GM21576 (cell line): ENCODE results near the gene YIPF7.

Source experiments
- ATAC-seq: cut with Tn5 transposase; IDR thresholded peaks from one replicate; pipeline ENCODE4 v1.9.1; 2021; ENCODE audit warnings: mild to moderate bottlenecking, moderate library complexity; ENCODE audit not compliant: unreplicated experiment

Gene YIPF7

GRCh38 chr4:44651425-44651824 is at the start of gene YIPF7:
TSS of gene YIPF7 (minus strand) at chr4:44651625. CDS start at chr4:44650100, 1,525 bp downstream.
- no peak for ATAC-seq

GRCh38 chr4:44701037-44701436 is 49.6 kb upstream of the YIPF7 start:
- no peak for ATAC-seq

- no peak for ATAC-seq
Measured at GRCh38 chr4:44700427-44700826, 49.0 kb upstream of the YIPF7 start.

- no peak for ATAC-seq
Measured at GRCh38 chr4:44684648-44685047, 33.2 kb upstream of the YIPF7 start.

- ATAC-seq: no peak
Measured at GRCh38 chr4:44679060-44679459, 27.6 kb upstream of the YIPF7 start.

GRCh38 chr4:44678094-44679041 is 26.9 kb upstream of the YIPF7 start, which contains the start of gene GUF1:
TSS of gene GUF1 (plus strand) at chr4:44678420. CDS start at chr4:44678623, 203 bp downstream.
- peak; percentile 97 for ATAC-seq

- ATAC-seq: no peak
Measured at GRCh38 chr4:44675366-44675765, 23.9 kb upstream of the YIPF7 start.

- no peak for ATAC-seq
Measured at GRCh38 chr4:44674471-44674870, 23.0 kb upstream of the YIPF7 start.

GRCh38 chr4:44671636-44672035 is 20.2 kb upstream of the YIPF7 start:
- ATAC-seq: no peak

- ATAC-seq: no peak
Measured at GRCh38 chr4:44670506-44671199, 19.2 kb upstream of the YIPF7 start.

GRCh38 chr4:44668526-44668925 is 17.1 kb upstream of the YIPF7 start:
- ATAC-seq: no peak

GRCh38 chr4:44663539-44664263 is 12.3 kb upstream of the YIPF7 start:
- no peak for ATAC-seq

- ATAC-seq: no peak
Measured at GRCh38 chr4:44662623-44663005, 11.2 kb upstream of the YIPF7 start.

- no peak for ATAC-seq
Measured at GRCh38 chr4:44661940-44662622, 10.7 kb upstream of the YIPF7 start.

GRCh38 chr4:44660396-44660795 is 9.0 kb upstream of the YIPF7 start:
- no peak for ATAC-seq

GRCh38 chr4:44652002-44652401 is 577 bp upstream of the YIPF7 start:
- ATAC-seq: no peak

- no peak for ATAC-seq
Measured at GRCh38 chr4:44646151-44646550, 5.3 kb downstream of the YIPF7 start.

GRCh38 chr4:44638091-44638490 is 13.3 kb downstream of the YIPF7 start:
- ATAC-seq: no peak

GRCh38 chr4:44632733-44633132 is 18.7 kb downstream of the YIPF7 start:
- ATAC-seq: no peak

- no peak for ATAC-seq
Measured at GRCh38 chr4:44632089-44632488, 19.3 kb downstream of the YIPF7 start.
